Inferior parietal cortex (tissue), 1 donor: ENCODE measurements around the gene SELENOV.
"Not testable (repeated sequence)": the region's sequence is repeated elsewhere in the genome, so short reads cannot be mapped to it uniquely, and the experiment has no call there.

Experiments
- DNase-seq: peaks from one replicate; pipeline ENCODE4 v3.0.0-alpha.2; 2016; ENCODE audit errors: extremely low spot score

SELENOV gene

GRCh38 chr19:39514840-39515550, at the start of gene SELENOV:
TSS of gene SELENOV (plus strand) at chr19:39515139. CDS start at chr19:39515213, 74 bp downstream.
- no peak for DNase-seq

- no peak for DNase-seq
These were observed 48.8 kb upstream of the SELENOV start for GRCh38 chr19:39465956-39466747.

- DNase-seq, result no peak
These were observed 47.0 kb upstream of the SELENOV start for GRCh38 chr19:39467941-39468340.

GRCh38 chr19:39469036-39469435, 45.9 kb upstream of the SELENOV start:
- no peak for DNase-seq

- no peak for DNase-seq
These were observed 45.4 kb upstream of the SELENOV start for GRCh38 chr19:39469567-39469966.

GRCh38 chr19:39470724-39471339, 44.1 kb upstream of the SELENOV start:
- no peak for DNase-seq

GRCh38 chr19:39471756-39472536, 43.0 kb upstream of the SELENOV start:
- no peak for DNase-seq

- no peak for DNase-seq
These were observed 42.0 kb upstream of the SELENOV start for GRCh38 chr19:39472746-39473442.

GRCh38 chr19:39473443-39473960, 41.4 kb upstream of the SELENOV start:
- DNase-seq, result no peak

- DNase-seq, result peak; percentile 3
These were observed 40.8 kb upstream of the SELENOV start for GRCh38 chr19:39474139-39474620.

- DNase-seq, result no peak
These were observed 39.2 kb upstream of the SELENOV start for GRCh38 chr19:39475748-39476147.

- DNase-seq, result not testable (repeated sequence)
These were observed 35.6 kb upstream of the SELENOV start for GRCh38 chr19:39479319-39479801.

GRCh38 chr19:39479916-39480315, 35.0 kb upstream of the SELENOV start:
- DNase-seq, result no peak

- DNase-seq, result peak; percentile 97
These were observed 34.4 kb upstream of the SELENOV start, which contains the start of gene TIMM50 for GRCh38 chr19:39480337-39481228. TSS of gene TIMM50 (plus strand) at chr19:39480838. CDS start at chr19:39480854, 16 bp downstream.

- DNase-seq, result no peak
These were observed 33.8 kb upstream of the SELENOV start for GRCh38 chr19:39481229-39481545.

- no peak for DNase-seq
These were observed 33.3 kb upstream of the SELENOV start for GRCh38 chr19:39481676-39482075.

- DNase-seq, result no peak
These were observed 31.8 kb upstream of the SELENOV start for GRCh38 chr19:39483141-39483540.

GRCh38 chr19:39489756-39490155, 25.2 kb upstream of the SELENOV start:
- DNase-seq, result no peak

- no peak for DNase-seq
These were observed 22.7 kb upstream of the SELENOV start for GRCh38 chr19:39492225-39492624.

- no peak for DNase-seq
These were observed 22.2 kb upstream of the SELENOV start for GRCh38 chr19:39492788-39493187.
